Occipital lobe (tissue), 2 donors: ENCODE results near the gene MXD4. TPM values are rescaled to one million over a fixed set of nuclear protein-coding genes. Genes with fewer than 3 reads are reported as not detected.

ENCODE experiments used
- DNase-seq: peaks from one replicate; lab custom pipeline; 2025; lab: John Stamatoyannopoulos, UW
- total RNA-seq: library from RNA; depleted of rRNA; stranded (reverse); fragments of >200 nt; gene quantifications from one replicate; pipeline ENCODE4 v1.2.3, GENCODE V29; 2014

MXD4 gene
- total RNA-seq, 1 donor from 2014 or later = 19.7 TPM

- DNase-seq = no peak
These were observed 30.8 kb upstream of the MXD4 start for GRCh38 chr4:2292646-2293108.

GRCh38 chr4:2291705-2292645, 30.1 kb upstream of the MXD4 start:
- DNase-seq = no peak

GRCh38 chr4:2290974-2291704, 29.2 kb upstream of the MXD4 start:
- peak; percentile 55 for DNase-seq

GRCh38 chr4:2290488-2290887, 28.6 kb upstream of the MXD4 start:
- no peak for DNase-seq

GRCh38 chr4:2289955-2290333, 28.0 kb upstream of the MXD4 start:
- no peak for DNase-seq

GRCh38 chr4:2289311-2289954, 27.5 kb upstream of the MXD4 start:
- no peak for DNase-seq

GRCh38 chr4:2288051-2288541, 26.2 kb upstream of the MXD4 start:
- no peak for DNase-seq

- no peak for DNase-seq
These were observed 25.6 kb upstream of the MXD4 start for GRCh38 chr4:2287594-2287915.

- no peak for DNase-seq
These were observed 25.1 kb upstream of the MXD4 start for GRCh38 chr4:2286904-2287593.

- no peak for DNase-seq
These were observed 23.9 kb upstream of the MXD4 start for GRCh38 chr4:2285613-2286381.

GRCh38 chr4:2284934-2285612, 23.2 kb upstream of the MXD4 start:
- DNase-seq = no peak

- DNase-seq = no peak
These were observed 22.4 kb upstream of the MXD4 start for GRCh38 chr4:2284161-2284933.

GRCh38 chr4:2283199-2283711, 21.3 kb upstream of the MXD4 start:
- DNase-seq = no peak

- DNase-seq = no peak
These were observed 19.9 kb upstream of the MXD4 start for GRCh38 chr4:2281575-2282343.

GRCh38 chr4:2280531-2281300, 18.8 kb upstream of the MXD4 start:
- no peak for DNase-seq

- no peak for DNase-seq
These were observed 16.0 kb upstream of the MXD4 start for GRCh38 chr4:2277956-2278355.

- no peak for DNase-seq
These were observed 14.8 kb upstream of the MXD4 start for GRCh38 chr4:2276581-2277325.
